T-helper 1 cell (primary cell): ENCODE data around the gene KRT27.
"Not testable (repeated sequence)": the region's sequence is repeated elsewhere in the genome, so short reads cannot be mapped to it uniquely, and the experiment has no call there.

ENCODE experiments used
- DNase-seq, 5 donors: peaks; one replicate each; pipeline ENCODE4 v3.0.0-alpha.2; 2012 to 2020

The KRT27 gene

DNA sequence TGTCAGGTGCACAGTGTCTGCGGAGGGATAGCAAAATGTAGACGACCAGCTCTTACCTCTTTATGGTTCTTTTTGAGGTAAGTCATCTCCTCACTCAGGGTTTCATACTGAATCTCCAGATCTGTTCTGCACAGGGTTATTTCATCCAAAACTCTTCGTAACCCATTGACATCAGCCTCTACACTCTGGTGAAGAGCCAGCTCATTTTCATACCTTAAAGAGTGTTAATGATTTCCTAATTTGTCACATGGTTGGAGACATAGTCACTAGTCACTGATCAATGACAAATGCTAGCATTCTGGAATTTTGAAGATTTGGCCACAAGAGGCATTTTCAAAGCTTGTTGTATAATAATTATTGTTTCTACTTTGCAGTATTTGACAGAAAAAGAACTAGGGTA lies 28.5 kb downstream of the KRT27 start:
- no peak for DNase-seq

DNA sequence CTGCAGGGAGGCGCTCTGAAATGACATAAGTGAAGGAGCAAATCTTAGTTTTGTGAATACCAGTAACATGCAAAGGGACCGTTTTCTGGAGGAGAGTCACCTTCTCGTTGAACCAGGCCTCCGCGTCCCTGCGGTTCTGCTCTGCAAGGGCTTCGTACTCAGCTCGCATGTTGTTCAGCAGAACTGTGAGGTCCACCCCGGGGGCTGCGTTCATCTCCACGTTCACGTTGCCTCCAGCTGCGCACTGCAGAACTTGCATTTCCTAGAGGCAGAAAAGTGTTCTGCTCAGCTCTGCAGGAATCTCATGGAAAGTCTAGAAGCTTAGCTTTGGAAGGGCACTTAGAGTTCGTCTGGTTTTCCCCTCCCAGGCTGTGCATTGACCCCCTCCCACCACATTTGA lies 31.3 kb downstream of the KRT27 start:
- no peak for DNase-seq

DNA sequence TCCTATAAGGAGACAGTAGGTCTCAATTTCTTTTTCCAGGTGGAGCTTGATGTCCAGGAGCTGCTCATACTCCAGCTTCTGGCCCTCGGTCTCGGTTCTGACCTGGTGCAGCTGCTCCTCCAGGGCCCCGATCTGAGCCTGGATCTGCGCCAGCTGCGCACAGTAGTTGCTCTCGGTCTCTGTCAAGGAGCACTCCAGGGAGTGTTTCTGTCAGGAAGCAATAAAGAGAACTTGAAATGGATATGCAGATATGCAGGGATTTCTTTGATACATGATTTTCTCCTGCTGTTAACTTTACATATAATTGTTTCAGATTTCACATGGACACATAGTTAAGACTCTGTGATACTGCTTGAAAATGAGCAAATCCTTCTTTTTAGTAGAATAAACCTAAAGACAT lies 32.0 kb downstream of the KRT27 start:
- DNase-seq, result no peak

DNA sequence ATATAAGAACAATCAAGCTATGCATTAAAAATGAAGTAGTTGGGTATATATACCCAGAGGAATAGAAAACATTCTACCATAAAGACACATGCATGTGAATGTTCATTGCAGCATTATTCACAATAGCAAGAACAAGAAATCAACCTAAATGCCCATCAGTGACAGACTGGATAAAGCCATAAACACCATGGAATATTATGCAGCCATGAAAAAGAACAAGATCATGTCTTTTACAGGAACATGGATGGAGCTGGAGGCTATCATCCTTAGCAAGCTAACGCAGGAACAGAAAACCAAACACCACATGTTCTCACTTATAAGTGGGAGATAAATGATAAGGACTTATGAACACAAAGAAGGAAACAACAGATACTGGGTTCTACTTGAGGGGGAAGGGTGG lies 33.7 kb downstream of the KRT27 start:
- DNase-seq, result not testable (repeated sequence)

GRCh38 chr17:40738553-40738952 lies 43.8 kb downstream of the KRT27 start:
- DNase-seq, result no peak

- no peak for DNase-seq
These were observed 47.3 kb downstream of the KRT27 start for GRCh38 chr17:40735016-40735415.

GRCh38 chr17:40734018-40734417 lies 48.3 kb downstream of the KRT27 start:
- DNase-seq, result no peak

DNA sequence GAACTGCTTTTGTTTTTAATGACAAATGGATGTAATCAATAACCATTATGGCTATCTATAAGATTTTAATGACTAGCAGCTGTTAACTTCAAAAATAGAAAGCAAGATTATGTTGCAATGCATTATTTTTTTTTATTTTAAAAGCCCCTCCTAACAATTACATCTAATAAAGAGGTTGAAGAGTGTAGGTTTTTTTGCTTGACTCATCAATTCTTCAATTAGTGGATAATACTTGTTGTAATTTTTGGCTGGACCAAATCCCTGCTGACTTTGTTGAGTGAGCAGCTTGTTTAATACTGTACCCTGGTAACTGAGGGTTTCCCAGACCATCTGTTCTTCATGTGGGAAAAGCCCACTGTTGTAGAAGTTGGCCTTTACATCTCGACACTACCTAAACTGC lies 51.4 kb downstream of the KRT27 start:
- no peak for DNase-seq

- no peak for DNase-seq
These were observed 54.7 kb downstream of the KRT27 start for GRCh38 chr17:40727447-40728231.

DNA sequence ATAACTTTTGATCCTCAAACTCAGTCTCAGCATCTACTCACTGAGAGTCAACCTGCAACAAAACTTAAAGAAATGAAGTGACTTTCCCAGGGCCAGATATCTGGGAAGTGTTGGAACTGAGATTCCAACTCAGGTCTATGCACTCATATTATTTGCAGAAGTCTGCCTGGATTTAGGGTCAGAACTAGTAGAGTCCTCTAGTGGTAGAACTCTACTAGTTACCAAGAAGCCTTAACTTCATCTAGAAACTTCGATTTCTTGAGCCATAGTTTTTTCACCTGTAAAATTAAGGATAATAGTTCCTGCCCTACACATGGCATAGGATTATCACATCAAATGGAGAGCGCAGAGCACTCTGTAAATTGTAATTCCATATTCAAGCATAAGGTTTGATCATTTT lies 55.4 kb downstream of the KRT27 start:
- no peak for DNase-seq
